Keratinocyte (primary cell): ENCODE data around the gene PTK6. TPM values are rescaled to one million over a fixed set of nuclear protein-coding genes. Genes with fewer than 3 reads are reported as not detected.
"Not testable (repeated sequence)": the region's sequence is repeated elsewhere in the genome, so short reads cannot be mapped to it uniquely, and the experiment has no call there.

Experiments
- DNase-seq: peaks from one replicate; pipeline ENCODE4 v3.0.0-alpha.2; 2011; ENCODE audit warnings: low read depth, missing footprints, low spot score
- FAIRE-seq: peaks from 2 replicates; lab custom pipeline; 2011; peaks lifted over from hg19 to GRCh38; lab: Jason Lieb, UNC
- H2AFZ ChIP-seq: 2 replicates; pipeline ENCODE4 v1.6.0; 2012; ENCODE audit warnings: low read length, control low read depth, inconsistent platforms; ENCODE audit not compliant: control insufficient read depth
- H3K27ac ChIP-seq: 2 replicates; pipeline ENCODE4 v1.5.1; 2011; ENCODE audit warnings: low read length; ENCODE audit not compliant: control insufficient read depth, insufficient read depth
- H3K27me3 ChIP-seq: 3 replicates; pipeline ENCODE4 v1.6.0; 2011; ENCODE audit warnings: low read length; ENCODE audit not compliant: control insufficient read depth, insufficient read depth; ENCODE audit errors: extremely low read depth
- H3K36me3 ChIP-seq, 2 experiments: 2 replicates in 1 of 2; 3 replicates in 1 of 2; pipeline ENCODE4 v1.5.1; 2011; ENCODE audit warnings: low read length in 2 of 2, mild to moderate bottlenecking in 1 of 2; ENCODE audit not compliant: control insufficient read depth in 2 of 2, insufficient read depth in 2 of 2; ENCODE audit errors: extremely low read depth in 1 of 2
- H3K4me1 ChIP-seq: 3 replicates; pipeline ENCODE4 v1.5.1; 2011; ENCODE audit warnings: low read length; ENCODE audit not compliant: control insufficient read depth, insufficient read depth; ENCODE audit errors: extremely low read depth
- H3K4me2 ChIP-seq: 3 replicates; pipeline ENCODE4 v1.6.0; 2011; ENCODE audit warnings: low read depth, low read length; ENCODE audit not compliant: control insufficient read depth, insufficient read depth; ENCODE audit errors: extremely low read depth
- H3K4me3 ChIP-seq, 3 experiments: fragments of 200-600 bp in 1 of 3; sonication (generic) in 1 of 3; 2 replicates in 2 of 3; 3 replicates in 1 of 3; pipeline ENCODE4 v1.5.1; 2011 to 2016; ENCODE audit warnings: low read length in 3 of 3, mild to moderate bottlenecking in 3 of 3, control low read depth in 2 of 3, inconsistent platforms in 1 of 3, low read depth in 1 of 3, mixed read lengths in 1 of 3, mixed run types in 1 of 3, moderate library complexity in 1 of 3; ENCODE audit not compliant: control insufficient read depth in 2 of 3, insufficient read depth in 2 of 3; ENCODE audit errors: extremely low read depth in 1 of 3
- H3K79me2 ChIP-seq: 2 replicates; pipeline ENCODE4 v1.6.0; 2012; ENCODE audit warnings: low read length; ENCODE audit not compliant: control insufficient read depth, insufficient read depth
- H3K9ac ChIP-seq: 3 replicates; pipeline ENCODE4 v1.6.0; 2011; ENCODE audit warnings: low read length; ENCODE audit not compliant: control insufficient read depth, insufficient read depth; ENCODE audit errors: extremely low read depth
- H3K9me1 ChIP-seq: 3 replicates; pipeline ENCODE4 v1.6.0; 2011; ENCODE audit warnings: low read length; ENCODE audit not compliant: control insufficient read depth, insufficient read depth; ENCODE audit errors: extremely low read depth
- H3K9me3 ChIP-seq: 2 replicates; pipeline ENCODE4 v1.5.1; 2012; ENCODE audit warnings: low read depth, low read length; ENCODE audit not compliant: control insufficient read depth
- H4K20me1 ChIP-seq: 3 replicates; pipeline ENCODE4 v1.6.0; 2011; ENCODE audit warnings: low read length; ENCODE audit not compliant: control insufficient read depth, insufficient read depth; ENCODE audit errors: extremely low read depth
- CTCF ChIP-seq, 3 experiments: IDR thresholded peaks in 1 of 3; conservative IDR thresholded peaks in 1 of 3; optimal IDR thresholded peaks in 1 of 3; 2 replicates in 2 of 3; 3 replicates in 1 of 3; pipeline versions ENCODE3 to v1.5.1; 2011; ENCODE audit warnings: low read length in 3 of 3, mild to moderate bottlenecking in 3 of 3, moderate library complexity in 2 of 3, control low read depth in 1 of 3, inconsistent platforms in 1 of 3; ENCODE audit not compliant: insufficient read depth in 2 of 3; ENCODE audit errors: extremely low read depth in 1 of 3
- EZH2 ChIP-seq: IDR thresholded peaks from one replicate; pipeline ENCODE4 v1.6.1; 2012; ENCODE audit warnings: inconsistent platforms, mild to moderate bottlenecking, low read length, moderate library complexity
- dilution Hi-C: fragments of 300-500 bp; cut with MboI; formaldehyde crosslinking; loops from one replicate; pipeline ENCODE4 v1.7.0; 2020; ENCODE audit warnings: low sequenced_read_pairs; ENCODE audit not compliant: extremely low pct_ligation_motif_present
- polyA plus RNA-seq, 5 experiments: library from polyadenylated mRNA; depleted of rRNA in 3 of 5; stranded (reverse) in 3 of 5; stranded (forward) in 1 of 5; unstranded in 1 of 5; fragments of >200 nt; gene quantifications; 1 replicate in 1 of 5; 2 replicates in 3 of 5; 3 replicates in 1 of 5; pipeline versions ENCODE4 v1.2.1 to v1.2.3, GENCODE V29; 2011 to 2012; ENCODE audit warnings: missing spikeins in 2 of 5, low read depth in 1 of 5, low replicate concordance in 1 of 5

The PTK6 gene
- polyA plus RNA-seq, 1 donor (not counting 4 experiments of a cell fraction or from before 2014, with no cell fraction given) = 28.5 TPM

DNA sequence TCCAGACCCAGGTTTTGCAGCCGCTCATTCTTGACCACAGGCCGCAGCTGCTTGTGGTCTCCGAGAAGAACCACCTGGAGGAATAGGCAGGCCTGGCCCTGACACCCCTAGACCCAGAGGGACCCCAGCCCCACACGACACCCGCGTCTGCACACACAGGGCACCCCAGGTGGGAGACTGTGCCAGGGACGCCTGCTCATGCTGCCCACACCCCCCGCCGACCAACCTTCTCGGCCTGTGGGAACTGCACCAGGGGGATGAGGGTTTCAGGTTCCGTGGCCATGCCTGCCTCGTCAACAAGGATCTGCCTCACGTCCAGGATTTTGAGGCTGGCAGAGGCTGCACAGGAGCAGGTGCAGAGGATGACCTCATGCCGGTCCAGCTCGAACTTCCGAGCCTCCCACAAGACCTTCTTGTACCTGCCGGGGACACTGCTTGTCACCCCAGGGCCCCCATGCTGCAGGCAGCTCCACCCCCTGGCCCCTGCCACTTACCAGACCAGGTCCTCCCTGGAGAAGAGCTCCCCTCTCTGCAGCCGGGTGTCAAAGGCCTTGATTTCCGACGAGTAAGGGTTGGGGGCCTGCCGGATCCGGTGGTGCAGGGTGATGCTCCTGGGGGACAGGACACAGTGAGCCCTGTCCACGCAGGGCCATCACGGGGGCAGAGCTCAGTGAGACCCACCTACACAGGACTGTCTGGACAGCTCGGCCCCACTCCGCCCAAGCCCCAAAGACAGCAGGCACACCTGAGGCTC, 23.9 kb upstream of the PTK6 start:
- Histone ChIP-seq H3K9me3 (no peaks in the 10 kb centered on the region), H3K36me3 (peaks cover 28 to 39% of the 10 kb centered on the region in 2 experiments), H3K9ac (no peak overlapping the region), H4K20me1 (peaks cover 4% of the 10 kb centered on the region), H3K27ac (no peak overlapping the region), H2AFZ (no peak overlapping the region), H3K27me3 (no peaks in the 10 kb centered on the region), H3K9me1 (no peaks in the 10 kb centered on the region), H3K4me2 (no peak overlapping the region), H3K4me1 (no peaks in the 10 kb centered on the region), H3K79me2 (peaks cover 8% of the 10 kb centered on the region), H3K4me3 (no peak overlapping the region)
- TF ChIP-seq EZH2 (no peak), CTCF (optimal IDR thresholded peaks at IDR 0.05 in 1 of 3, IDR thresholded peaks at IDR 0.05 in 1 of 3, conservative IDR thresholded peaks at IDR 0.05 in 1 of 3; ENCODE audit: extremely low read depth in 1 of 3, insufficient read depth in 2 of 3, low read length in 3 of 3) (no peak)
- FAIRE-seq (no peak), DNase-seq (no peak)
- dilution Hi-C loops = no loop called here

DNA sequence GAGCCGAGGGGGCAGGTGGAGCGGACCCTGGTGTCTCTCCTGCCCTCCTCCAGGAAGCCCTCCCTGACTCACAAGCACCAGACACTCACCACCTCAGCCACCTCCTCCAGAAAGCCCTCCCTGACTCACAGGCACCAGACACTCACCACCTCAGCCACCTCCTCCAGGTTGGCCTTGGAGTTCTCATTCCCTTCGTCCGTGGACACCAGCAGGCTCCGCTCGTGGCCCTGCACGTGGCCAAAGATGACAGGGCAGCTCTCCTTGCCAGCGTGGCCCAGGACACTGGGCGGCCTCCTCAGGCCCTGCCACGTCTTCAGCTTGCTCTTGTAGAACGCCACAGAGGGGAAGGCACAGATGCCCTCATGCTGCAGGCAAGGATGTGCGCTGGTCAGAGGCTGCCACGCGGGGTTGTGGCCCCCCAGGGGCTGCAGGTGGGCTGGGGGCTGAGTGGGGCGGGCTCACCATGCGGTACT, 23.2 kb upstream of the PTK6 start:
- TF ChIP-seq EZH2 (no peak), CTCF (optimal IDR thresholded peaks at IDR 0.05 in 1 of 3, IDR thresholded peaks at IDR 0.05 in 1 of 3, conservative IDR thresholded peaks at IDR 0.05 in 1 of 3; ENCODE audit: extremely low read depth in 1 of 3, insufficient read depth in 2 of 3, low read length in 3 of 3) (no peak)
- dilution Hi-C loops = no loop called here
- no peak for DNase-seq

DNA sequence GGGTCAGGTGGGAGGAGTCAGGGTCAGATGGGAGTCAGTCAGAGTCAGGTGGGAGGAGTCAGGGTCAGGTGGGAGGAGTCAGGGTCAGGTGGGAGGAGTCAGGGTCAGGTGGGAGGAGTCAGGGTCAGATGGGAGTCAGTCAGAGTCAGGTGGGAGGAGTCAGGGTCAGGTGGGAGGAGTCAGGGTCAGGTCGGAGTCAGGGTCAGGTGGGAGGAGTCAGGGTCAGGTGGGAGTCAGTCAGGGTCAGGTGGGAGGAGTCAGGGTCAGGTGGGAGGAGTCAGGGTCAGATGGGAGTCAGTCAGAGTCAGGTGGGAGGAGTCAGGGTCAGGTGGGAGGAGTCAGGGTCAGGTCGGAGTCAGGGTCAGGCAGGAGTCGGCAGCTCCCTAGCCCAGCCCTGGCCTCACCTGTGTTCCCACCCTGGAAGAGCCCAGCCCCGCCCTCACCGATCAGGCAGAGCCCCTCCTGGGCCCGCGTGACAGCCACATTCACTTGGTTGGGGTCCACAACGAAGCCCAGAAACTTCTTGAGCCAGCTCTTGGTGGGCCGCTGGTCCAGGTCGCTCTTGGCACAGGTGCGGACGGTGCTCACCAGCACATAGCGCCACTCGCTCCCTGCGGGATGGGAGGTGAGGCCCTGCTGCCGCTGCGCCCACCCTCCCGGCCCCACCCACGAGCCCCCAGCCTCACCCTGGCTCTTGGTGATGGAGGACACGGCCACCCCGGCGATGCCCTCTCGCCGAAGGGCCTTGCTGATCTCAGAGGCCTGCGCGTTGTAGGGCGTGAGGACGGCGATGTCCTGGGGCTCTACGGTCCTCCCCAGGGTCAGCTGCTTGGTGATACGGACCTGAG, 22.5 kb upstream of the PTK6 start:
- FAIRE-seq, dilution Hi-C loops, H3K27me3 ChIP-seq, H3K9ac ChIP-seq, H3K9me1 ChIP-seq, H3K27ac ChIP-seq, H3K4me1 ChIP-seq, H2AFZ ChIP-seq, H3K9me3 ChIP-seq, DNase-seq, H3K4me2 ChIP-seq, H3K79me2 ChIP-seq, H4K20me1 ChIP-seq, H3K4me3 ChIP-seq: not testable (repeated sequence)
- peaks cover 28 to 35% of the 10 kb centered on the region in 2 experiments for H3K36me3 ChIP-seq

More for the DNA sequence above, 23.2 kb upstream of the PTK6 start:
- no peak overlapping the region for H3K27ac ChIP-seq
- no peak for FAIRE-seq
- no peaks in the 10 kb centered on the region for H3K9me1 ChIP-seq
- H3K4me2 ChIP-seq = no peak overlapping the region
- no peaks in the 10 kb centered on the region for H3K4me1 ChIP-seq
- no peak overlapping the region for H3K9ac ChIP-seq
- H3K4me3 ChIP-seq = no peak overlapping the region
- H3K27me3 ChIP-seq = no peaks in the 10 kb centered on the region
- H3K36me3 ChIP-seq = peaks cover 28 to 40% of the 10 kb centered on the region in 2 experiments
- peaks cover 4% of the 10 kb centered on the region for H4K20me1 ChIP-seq
- no peaks in the 10 kb centered on the region for H3K9me3 ChIP-seq
- H3K79me2 ChIP-seq = peaks cover 6% of the 10 kb centered on the region
- no peak overlapping the region for H2AFZ ChIP-seq
